Astrocyte (in vitro differentiated cells and primary cell): ENCODE results near the gene GSE1. TPM values are rescaled to one million over a fixed set of nuclear protein-coding genes. Genes with fewer than 3 reads are reported as not detected.

Experiments used
- DNase-seq: peaks from one replicate; pipeline ENCODE4 v3.0.0-alpha.2; 2010; ENCODE audit warnings: low read depth
- FAIRE-seq: peaks from 2 replicates; lab custom pipeline; 2011; peaks lifted over from hg19 to GRCh38; lab: Jason Lieb, UNC
- H2AFZ ChIP-seq: 2 replicates; pipeline ENCODE4 v1.6.0; 2012; ENCODE audit warnings: low read depth, low read length, inconsistent platforms
- H3K27ac ChIP-seq: 2 replicates; pipeline ENCODE4 v1.5.1; 2011; ENCODE audit warnings: low read depth, low read length, inconsistent platforms
- H3K27me3 ChIP-seq: 2 replicates; pipeline ENCODE4 v1.6.0; 2011; ENCODE audit warnings: low read length, inconsistent platforms; ENCODE audit not compliant: insufficient read depth
- H3K36me3 ChIP-seq: 2 replicates; pipeline ENCODE4 v1.5.1; 2011; ENCODE audit warnings: low read length, inconsistent platforms; ENCODE audit not compliant: insufficient read depth
- H3K4me1 ChIP-seq: 2 replicates; pipeline ENCODE4 v1.5.1; 2011; ENCODE audit warnings: low read length, inconsistent platforms; ENCODE audit not compliant: insufficient read depth
- H3K4me2 ChIP-seq: 2 replicates; pipeline ENCODE4 v1.6.0; 2012; ENCODE audit warnings: low read length, inconsistent platforms
- H3K4me3 ChIP-seq: 2 replicates; pipeline ENCODE4 v1.5.1; 2011; ENCODE audit warnings: low read depth, mild to moderate bottlenecking, low read length, inconsistent platforms; ENCODE audit not compliant: insufficient read depth
- H3K79me2 ChIP-seq: 2 replicates; pipeline ENCODE4 v1.6.0; 2012; ENCODE audit warnings: mild to moderate bottlenecking, low read length, inconsistent platforms; ENCODE audit not compliant: insufficient read depth
- H3K9ac ChIP-seq: 2 replicates; pipeline ENCODE4 v1.6.0; 2012; ENCODE audit warnings: mild to moderate bottlenecking, low read length, inconsistent platforms
- H3K9me3 ChIP-seq: 2 replicates; pipeline ENCODE4 v1.5.1; 2012; ENCODE audit warnings: low read depth, mild to moderate bottlenecking, low read length, inconsistent platforms; ENCODE audit not compliant: insufficient read depth
- H4K20me1 ChIP-seq: 2 replicates; pipeline ENCODE4 v1.6.0; 2012; ENCODE audit warnings: low read length, inconsistent platforms; ENCODE audit not compliant: insufficient read depth
- H3K27ac Mint-ChIP-seq: one replicate; pipeline ENCODE4 v1.8.0; 2021; ENCODE audit warnings: mild to moderate bottlenecking, mixed read lengths; ENCODE audit not compliant: unreplicated experiment
- H3K27me3 Mint-ChIP-seq: one replicate; pipeline ENCODE4 v1.8.0; 2021; ENCODE audit warnings: low read depth, mixed read lengths; ENCODE audit not compliant: unreplicated experiment
- H3K36me3 Mint-ChIP-seq: one replicate; pipeline ENCODE4 v1.8.0; 2021; ENCODE audit warnings: low read depth, mixed read lengths; ENCODE audit not compliant: unreplicated experiment
- H3K4me1 Mint-ChIP-seq: one replicate; pipeline ENCODE4 v1.8.0; 2021; ENCODE audit warnings: low read depth, mixed read lengths; ENCODE audit not compliant: unreplicated experiment
- H3K4me3 Mint-ChIP-seq: one replicate; pipeline ENCODE4 v1.8.0; 2021; ENCODE audit warnings: mild to moderate bottlenecking, moderate library complexity, mixed read lengths; ENCODE audit not compliant: unreplicated experiment
- H3K9me3 Mint-ChIP-seq: one replicate; pipeline ENCODE4 v1.8.0; 2021; ENCODE audit warnings: mild to moderate bottlenecking, mixed read lengths; ENCODE audit not compliant: unreplicated experiment
- EZH2 ChIP-seq: IDR thresholded peaks from 2 replicates; pipeline ENCODE4 v1.6.1; 2012; ENCODE audit warnings: mild to moderate bottlenecking, low read length, inconsistent platforms; ENCODE audit not compliant: insufficient read depth
- total RNA-seq: library from RNA; stranded (reverse); gene quantifications from 2 replicates; pipeline ENCODE4 v1.2.1, GENCODE V29; 2021
- TF ChIP-seq, protein P1 (sequence below): IDR thresholded peaks from 2 replicates; pipeline ENCODE4 v1.5.1; 2011; ENCODE audit warnings: low read depth, mild to moderate bottlenecking, inconsistent platforms, low read length, moderate library complexity; ENCODE audit not compliant: insufficient read depth

The GSE1 gene
- total RNA-seq, 1 donor from 2014 or later = 35.0 TPM

DNA sequence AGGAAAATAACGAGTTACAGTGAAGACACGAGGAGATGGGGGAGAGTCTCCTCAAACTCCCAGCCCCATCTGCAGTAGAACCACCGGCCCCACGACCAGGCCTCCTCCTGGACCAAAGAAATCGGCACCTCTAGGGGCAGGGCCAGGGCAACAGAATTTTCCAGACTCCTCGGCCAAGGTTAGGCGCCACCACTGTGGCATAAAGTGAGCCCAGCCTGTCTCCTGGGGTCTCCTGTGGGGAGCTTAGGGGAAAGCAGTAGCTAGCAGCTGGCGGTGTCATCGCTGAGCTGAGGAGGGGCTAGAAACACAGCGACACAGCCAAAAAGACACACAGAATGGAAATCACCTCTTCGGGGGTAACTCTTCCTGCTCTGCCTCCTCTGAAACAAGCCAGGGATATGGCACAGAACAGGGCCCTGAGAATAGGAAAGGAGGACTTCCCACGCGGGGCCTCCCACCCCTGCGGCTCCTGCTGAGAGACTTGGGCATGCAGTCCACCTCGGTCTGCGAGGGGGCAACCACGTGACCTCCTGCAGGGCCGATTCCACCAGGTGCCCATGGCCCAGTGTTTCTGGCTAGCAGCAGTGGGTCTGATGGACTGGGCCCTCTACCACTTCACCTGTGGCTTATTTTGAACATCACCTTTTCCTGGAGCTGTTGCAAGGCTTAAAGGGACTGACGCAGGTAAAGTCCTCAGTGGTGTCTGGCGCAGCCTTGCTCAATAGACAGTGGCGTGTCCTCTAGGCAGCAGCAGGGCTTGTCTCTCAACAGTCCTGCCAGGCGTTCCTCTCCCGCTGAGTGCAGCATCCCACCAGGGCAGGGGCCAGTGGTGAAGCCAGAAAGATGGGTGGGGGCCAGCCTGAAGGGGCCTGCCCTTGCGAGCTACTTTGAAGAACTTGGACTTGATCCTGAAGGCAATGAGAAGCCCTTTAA lies 82.3 kb downstream of the GSE1 start:
- H3K4me3 Mint-ChIP-seq = no peak overlapping the region
- DNase-seq = no peak
- Histone ChIP-seq H3K9me3 (no peaks in the 10 kb centered on the region), H3K4me1 (no peaks in the 10 kb centered on the region), H3K4me3 (no peak overlapping the region), H3K27ac (no peak overlapping the region), H3K9ac (no peak overlapping the region), H3K4me2 (no peak overlapping the region), H2AFZ (no peak overlapping the region), H3K79me2 (no peaks in the 10 kb centered on the region), H3K27me3 (peaks cover 8% of the 10 kb centered on the region), H4K20me1 (no peaks in the 10 kb centered on the region), H3K36me3 (no peaks in the 10 kb centered on the region)
- H3K27ac Mint-ChIP-seq = no peak overlapping the region
- no peaks in the 10 kb centered on the region for H3K36me3 Mint-ChIP-seq
- peaks cover 34% of the 10 kb centered on the region for H3K27me3 Mint-ChIP-seq
- peaks cover 3% of the 10 kb centered on the region for H3K4me1 Mint-ChIP-seq
- no peak for FAIRE-seq
- peaks cover 2% of the 10 kb centered on the region for H3K9me3 Mint-ChIP-seq
- TF ChIP-seq, protein P1, sequence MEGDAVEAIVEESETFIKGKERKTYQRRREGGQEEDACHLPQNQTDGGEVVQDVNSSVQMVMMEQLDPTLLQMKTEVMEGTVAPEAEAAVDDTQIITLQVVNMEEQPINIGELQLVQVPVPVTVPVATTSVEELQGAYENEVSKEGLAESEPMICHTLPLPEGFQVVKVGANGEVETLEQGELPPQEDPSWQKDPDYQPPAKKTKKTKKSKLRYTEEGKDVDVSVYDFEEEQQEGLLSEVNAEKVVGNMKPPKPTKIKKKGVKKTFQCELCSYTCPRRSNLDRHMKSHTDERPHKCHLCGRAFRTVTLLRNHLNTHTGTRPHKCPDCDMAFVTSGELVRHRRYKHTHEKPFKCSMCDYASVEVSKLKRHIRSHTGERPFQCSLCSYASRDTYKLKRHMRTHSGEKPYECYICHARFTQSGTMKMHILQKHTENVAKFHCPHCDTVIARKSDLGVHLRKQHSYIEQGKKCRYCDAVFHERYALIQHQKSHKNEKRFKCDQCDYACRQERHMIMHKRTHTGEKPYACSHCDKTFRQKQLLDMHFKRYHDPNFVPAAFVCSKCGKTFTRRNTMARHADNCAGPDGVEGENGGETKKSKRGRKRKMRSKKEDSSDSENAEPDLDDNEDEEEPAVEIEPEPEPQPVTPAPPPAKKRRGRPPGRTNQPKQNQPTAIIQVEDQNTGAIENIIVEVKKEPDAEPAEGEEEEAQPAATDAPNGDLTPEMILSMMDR = no peak
- TF ChIP-seq EZH2 = no peak

DNA sequence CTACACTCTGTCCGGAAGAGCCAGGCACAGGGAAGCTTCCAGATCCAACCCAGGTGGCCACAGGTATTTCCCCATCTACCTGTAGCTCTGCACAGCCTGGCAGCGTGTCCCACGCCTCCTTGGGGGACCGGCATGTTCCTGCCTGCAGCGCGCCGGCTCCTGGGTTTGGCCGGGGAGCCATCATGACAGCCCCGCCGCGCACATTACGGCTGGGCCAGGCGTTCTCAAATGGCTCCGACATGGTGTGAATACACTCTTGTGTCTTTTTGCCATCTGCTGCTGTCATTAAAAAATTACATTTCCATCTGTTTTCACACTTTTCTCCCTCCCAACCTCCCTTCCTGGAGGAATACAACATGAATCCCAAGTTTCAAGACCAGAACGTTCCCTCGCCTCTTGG lies 83.7 kb downstream of the GSE1 start:
- Mint-ChIP-seq H3K4me1 (peaks cover 3% of the 10 kb centered on the region), H3K9me3 (peaks cover 2% of the 10 kb centered on the region), H3K36me3 (no peaks in the 10 kb centered on the region), H3K27ac (no peak overlapping the region), H3K27me3 (peaks cover 29% of the 10 kb centered on the region), H3K4me3 (no peak overlapping the region)
- FAIRE-seq (no peak), DNase-seq (no peak)
- H3K4me3 ChIP-seq = no peak overlapping the region
- peaks cover 8% of the 10 kb centered on the region for H3K27me3 ChIP-seq
- no peaks in the 10 kb centered on the region for H3K9me3 ChIP-seq
- H3K4me2 ChIP-seq = no peak overlapping the region
- TF ChIP-seq EZH2 = no peak
- TF ChIP-seq, protein P1 = no peak
- no peak overlapping the region for H3K27ac ChIP-seq
- H3K9ac ChIP-seq = no peak overlapping the region
- H3K79me2 ChIP-seq = no peaks in the 10 kb centered on the region
- H3K36me3 ChIP-seq = no peaks in the 10 kb centered on the region
- no peak overlapping the region for H2AFZ ChIP-seq
- H4K20me1 ChIP-seq = no peaks in the 10 kb centered on the region
- H3K4me1 ChIP-seq = no peaks in the 10 kb centered on the region

DNA sequence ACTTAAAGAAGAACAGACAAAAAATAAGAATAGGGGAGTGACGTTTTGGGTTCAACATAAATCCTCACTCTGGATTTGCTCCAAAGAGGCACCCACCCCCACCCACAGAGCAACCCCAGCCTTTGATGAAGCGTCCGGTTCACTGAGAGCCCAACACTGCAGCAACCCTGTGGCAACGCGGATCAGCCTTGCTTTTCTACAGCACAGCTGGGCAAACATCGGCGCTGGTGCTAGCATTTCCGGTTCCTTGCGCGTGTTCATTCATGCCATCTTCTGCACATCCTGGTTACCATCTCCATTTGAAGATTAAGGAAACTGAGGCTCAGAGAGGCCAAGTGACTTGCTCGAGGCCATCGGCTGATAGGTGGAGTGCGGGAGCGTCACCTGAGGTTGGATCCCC lies 84.3 kb downstream of the GSE1 start:
- no peaks in the 10 kb centered on the region for H3K9me3 ChIP-seq
- FAIRE-seq (no peak), DNase-seq (no peak)
- H2AFZ ChIP-seq = no peak overlapping the region
- no peaks in the 10 kb centered on the region for H3K36me3 Mint-ChIP-seq
- no peaks in the 10 kb centered on the region for H3K79me2 ChIP-seq
- TF ChIP-seq, protein P1 = no peak
- no peak overlapping the region for H3K4me2 ChIP-seq
- no peak overlapping the region for H3K4me3 ChIP-seq
- H3K27me3 Mint-ChIP-seq = peaks cover 30% of the 10 kb centered on the region
- H3K4me1 Mint-ChIP-seq = peaks cover 3% of the 10 kb centered on the region
- no peaks in the 10 kb centered on the region for H4K20me1 ChIP-seq
- H3K27ac Mint-ChIP-seq = no peak overlapping the region
- peaks cover 2% of the 10 kb centered on the region for H3K9me3 Mint-ChIP-seq
- H3K36me3 ChIP-seq = no peaks in the 10 kb centered on the region
- no peak overlapping the region for H3K4me3 Mint-ChIP-seq
- peaks cover 8% of the 10 kb centered on the region for H3K27me3 ChIP-seq
- no peak overlapping the region for H3K9ac ChIP-seq
- H3K4me1 ChIP-seq = no peaks in the 10 kb centered on the region
- no peak overlapping the region for H3K27ac ChIP-seq
